HT1080 (cell line): ENCODE measurements around the gene FMR1NB. TPM values are rescaled to one million over a fixed set of nuclear protein-coding genes. Genes with fewer than 3 reads are reported as not detected.

Source experiments
- DNase-seq: peaks from one replicate; pipeline ENCODE4 v3.0.0-alpha.2; 2015; ENCODE audit warnings: low read depth
- small RNA-seq: library from RNA; depleted of rRNA; stranded (forward); fragments of <200 nt; gene quantifications from one replicate; pipeline ENCODE3, GENCODE V24; 2014
- total RNA-seq: library from RNA; depleted of rRNA; stranded (reverse); fragments of >200 nt; shearing (Covaris generic); gene quantifications from 2 replicates; pipeline ENCODE4 v1.2.3, GENCODE V29; 2014; rRNA removed

FMR1NB gene
- total RNA-seq, 1 experiment from 2014 or later = not detected

DNA sequence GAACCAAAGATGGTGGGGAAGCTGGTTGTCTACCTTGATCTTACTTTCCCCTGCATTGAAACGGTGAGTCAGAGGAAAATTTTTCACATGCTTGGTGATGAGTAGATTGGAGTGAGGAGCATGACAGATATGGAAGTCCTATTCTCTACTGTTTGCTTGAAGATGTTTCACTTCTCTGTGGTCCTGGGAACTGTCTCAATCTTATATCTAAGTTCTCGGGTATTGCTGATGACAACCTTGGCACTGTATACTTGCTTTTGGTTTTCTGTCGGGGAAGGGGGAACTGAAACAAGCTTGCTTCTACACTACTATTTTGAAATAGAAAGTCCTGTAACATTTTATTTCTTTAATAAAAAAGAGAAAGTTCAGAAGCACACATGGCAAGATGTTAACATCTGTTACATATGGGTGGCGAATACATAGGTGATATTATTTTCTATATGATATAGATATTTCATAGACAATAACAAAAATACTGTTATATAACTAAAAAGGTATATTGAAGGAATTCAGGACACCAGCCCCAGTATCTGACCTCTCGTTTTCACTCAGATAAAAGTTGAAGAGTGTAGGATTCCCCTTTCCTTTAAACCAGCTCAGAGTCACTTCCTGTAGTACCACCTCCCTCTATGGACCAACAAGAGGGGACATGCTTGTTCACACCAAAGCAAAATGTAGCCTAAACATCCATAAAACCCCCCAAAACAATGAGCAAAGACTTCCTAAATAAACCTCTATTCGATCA, 88.8 kb downstream of the FMR1NB start:
- DNase-seq = no peak

DNA sequence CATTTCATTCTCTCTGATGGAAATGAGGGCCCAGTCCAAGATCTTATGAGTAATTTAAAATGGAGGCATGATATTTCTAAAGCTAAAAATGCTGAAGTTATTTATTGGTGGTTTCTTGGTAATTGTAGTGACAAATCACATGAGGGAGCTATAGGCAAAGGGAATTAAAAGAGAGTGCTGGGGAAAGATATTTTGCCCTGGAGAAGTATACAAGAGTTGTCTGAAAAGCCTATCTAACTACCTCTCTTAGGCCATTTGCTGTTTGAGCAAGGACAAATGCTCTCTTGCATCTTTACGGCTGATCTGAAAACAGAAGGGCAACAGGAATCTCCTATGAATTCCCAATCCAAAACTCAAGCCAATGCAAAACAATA, 89.4 kb downstream of the FMR1NB start:
- no peak for DNase-seq

Small RNA genes within 50 kb of the gene (small RNA-seq; reads per million reads assigned to genes)
- not detected for gene RNA5SP524

Other genes starting within 250 kb of the FMR1NB start
- gene FMR1, start 69.4 kb upstream of the FMR1NB start, total RNA-seq = 18.8 and 21.4 TPM in 2 replicates